ENCODE results near the gene DYNC2H1.

GRCh38 chr11:103234974-103235373 is 125.7 kb downstream of the DYNC2H1 start:
- TF ChIP-seq, protein P1, sequence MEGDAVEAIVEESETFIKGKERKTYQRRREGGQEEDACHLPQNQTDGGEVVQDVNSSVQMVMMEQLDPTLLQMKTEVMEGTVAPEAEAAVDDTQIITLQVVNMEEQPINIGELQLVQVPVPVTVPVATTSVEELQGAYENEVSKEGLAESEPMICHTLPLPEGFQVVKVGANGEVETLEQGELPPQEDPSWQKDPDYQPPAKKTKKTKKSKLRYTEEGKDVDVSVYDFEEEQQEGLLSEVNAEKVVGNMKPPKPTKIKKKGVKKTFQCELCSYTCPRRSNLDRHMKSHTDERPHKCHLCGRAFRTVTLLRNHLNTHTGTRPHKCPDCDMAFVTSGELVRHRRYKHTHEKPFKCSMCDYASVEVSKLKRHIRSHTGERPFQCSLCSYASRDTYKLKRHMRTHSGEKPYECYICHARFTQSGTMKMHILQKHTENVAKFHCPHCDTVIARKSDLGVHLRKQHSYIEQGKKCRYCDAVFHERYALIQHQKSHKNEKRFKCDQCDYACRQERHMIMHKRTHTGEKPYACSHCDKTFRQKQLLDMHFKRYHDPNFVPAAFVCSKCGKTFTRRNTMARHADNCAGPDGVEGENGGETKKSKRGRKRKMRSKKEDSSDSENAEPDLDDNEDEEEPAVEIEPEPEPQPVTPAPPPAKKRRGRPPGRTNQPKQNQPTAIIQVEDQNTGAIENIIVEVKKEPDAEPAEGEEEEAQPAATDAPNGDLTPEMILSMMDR (IDR thresholded peaks at IDR 0.05), result no peak
- TF ChIP-seq, protein P2, sequence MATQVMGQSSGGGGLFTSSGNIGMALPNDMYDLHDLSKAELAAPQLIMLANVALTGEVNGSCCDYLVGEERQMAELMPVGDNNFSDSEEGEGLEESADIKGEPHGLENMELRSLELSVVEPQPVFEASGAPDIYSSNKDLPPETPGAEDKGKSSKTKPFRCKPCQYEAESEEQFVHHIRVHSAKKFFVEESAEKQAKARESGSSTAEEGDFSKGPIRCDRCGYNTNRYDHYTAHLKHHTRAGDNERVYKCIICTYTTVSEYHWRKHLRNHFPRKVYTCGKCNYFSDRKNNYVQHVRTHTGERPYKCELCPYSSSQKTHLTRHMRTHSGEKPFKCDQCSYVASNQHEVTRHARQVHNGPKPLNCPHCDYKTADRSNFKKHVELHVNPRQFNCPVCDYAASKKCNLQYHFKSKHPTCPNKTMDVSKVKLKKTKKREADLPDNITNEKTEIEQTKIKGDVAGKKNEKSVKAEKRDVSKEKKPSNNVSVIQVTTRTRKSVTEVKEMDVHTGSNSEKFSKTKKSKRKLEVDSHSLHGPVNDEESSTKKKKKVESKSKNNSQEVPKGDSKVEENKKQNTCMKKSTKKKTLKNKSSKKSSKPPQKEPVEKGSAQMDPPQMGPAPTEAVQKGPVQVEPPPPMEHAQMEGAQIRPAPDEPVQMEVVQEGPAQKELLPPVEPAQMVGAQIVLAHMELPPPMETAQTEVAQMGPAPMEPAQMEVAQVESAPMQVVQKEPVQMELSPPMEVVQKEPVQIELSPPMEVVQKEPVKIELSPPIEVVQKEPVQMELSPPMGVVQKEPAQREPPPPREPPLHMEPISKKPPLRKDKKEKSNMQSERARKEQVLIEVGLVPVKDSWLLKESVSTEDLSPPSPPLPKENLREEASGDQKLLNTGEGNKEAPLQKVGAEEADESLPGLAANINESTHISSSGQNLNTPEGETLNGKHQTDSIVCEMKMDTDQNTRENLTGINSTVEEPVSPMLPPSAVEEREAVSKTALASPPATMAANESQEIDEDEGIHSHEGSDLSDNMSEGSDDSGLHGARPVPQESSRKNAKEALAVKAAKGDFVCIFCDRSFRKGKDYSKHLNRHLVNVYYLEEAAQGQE (IDR thresholded peaks at IDR 0.05; ENCODE audit: insufficient read depth in 1 of 2, low read depth in 2 of 2, low read length in 1 of 2), result no peak
- TF ChIP-seq POLR2AphosphoS5 (IDR thresholded peaks at IDR 0.05; ENCODE audit: low read depth, low read length), result no peak

All from Panc1 (cell line).